ENCODE results near the gene SNX2.
"Not testable (repeated sequence)": the region's sequence is repeated elsewhere in the genome, so short reads cannot be mapped to it uniquely, and the experiment has no call there.

SNX2 gene

GRCh38 chr5:122845229-122846050 lies 70.6 kb downstream of the SNX2 start, which contains the start of gene SNX24:
SNX24 (plus strand) TSS chr5:122845613; CDS start chr5:122845634, 21 bp downstream.
- peak; percentile 72 for DNase-seq

- DNase-seq, result no peak
Measured at GRCh38 chr5:122846051-122846550, 71.2 kb downstream of the SNX2 start.

- no peak for DNase-seq
Measured at GRCh38 chr5:122847687-122848081, 72.8 kb downstream of the SNX2 start.

- no peak for DNase-seq
Measured at GRCh38 chr5:122849771-122850170, 74.9 kb downstream of the SNX2 start.

DNA sequence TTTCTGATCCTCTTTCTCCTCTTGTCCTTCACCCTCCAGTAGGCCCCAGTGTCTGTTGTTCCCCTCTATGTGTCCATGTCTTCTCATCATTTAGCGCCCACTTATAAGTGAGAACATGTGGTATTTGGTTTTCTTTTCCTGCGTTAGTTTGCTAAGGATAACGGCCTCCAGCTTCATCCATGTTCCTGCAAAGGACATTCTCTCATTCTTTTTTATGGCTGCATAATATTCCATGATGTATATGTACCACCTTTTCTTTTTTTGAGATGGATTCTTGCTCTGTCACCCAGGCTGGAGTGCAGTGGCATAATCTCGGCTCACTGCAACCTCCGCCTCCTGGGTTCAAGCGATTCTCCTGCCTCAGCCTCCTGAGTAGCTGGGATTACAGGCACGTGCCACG lies 82.7 kb downstream of the SNX2 start:
- DNase-seq, result not testable (repeated sequence)

GRCh38 chr5:122858451-122858850 lies 83.6 kb downstream of the SNX2 start:
- DNase-seq, result no peak

GRCh38 chr5:122863240-122863639 lies 88.4 kb downstream of the SNX2 start:
- no peak for DNase-seq

- no peak for DNase-seq
Measured at GRCh38 chr5:122863721-122864120, 88.8 kb downstream of the SNX2 start.

- DNase-seq, result no peak
Measured at GRCh38 chr5:122864400-122864799, 89.5 kb downstream of the SNX2 start.

GRCh38 chr5:122864842-122865241 lies 90.0 kb downstream of the SNX2 start:
- no peak for DNase-seq

GRCh38 chr5:122870219-122870856 lies 95.5 kb downstream of the SNX2 start:
- DNase-seq, result no peak

GRCh38 chr5:122871661-122872060 lies 96.8 kb downstream of the SNX2 start:
- no peak for DNase-seq

- DNase-seq, result no peak
Measured at GRCh38 chr5:122874179-122874875, 99.4 kb downstream of the SNX2 start.

- no peak for DNase-seq
Measured at GRCh38 chr5:122877518-122877917, 102.6 kb downstream of the SNX2 start.

- no peak for DNase-seq
Measured at GRCh38 chr5:122879076-122879475, 104.2 kb downstream of the SNX2 start.

Data from NCI-H82 (cell line).